GM19324 (cell line): ENCODE measurements around the gene ZNF423.

Source experiments
- ATAC-seq: cut with Tn5 transposase; IDR thresholded peaks from one replicate; pipeline ENCODE4 v1.9.1; 2021; ENCODE audit warnings: mild to moderate bottlenecking, moderate library complexity; ENCODE audit not compliant: unreplicated experiment, low FRiP score

Gene ZNF423

GRCh38 chr16:49635009-49635350 is 220.9 kb downstream of the ZNF423 start:
- no peak for ATAC-seq

GRCh38 chr16:49634235-49635008 is 221.5 kb downstream of the ZNF423 start:
- ATAC-seq = no peak

GRCh38 chr16:49632795-49633184 is 223.1 kb downstream of the ZNF423 start:
- ATAC-seq = no peak

GRCh38 chr16:49632086-49632794 is 223.7 kb downstream of the ZNF423 start:
- no peak for ATAC-seq

GRCh38 chr16:49631187-49632041 is 224.5 kb downstream of the ZNF423 start:
- no peak for ATAC-seq

- no peak for ATAC-seq
These were observed 225.1 kb downstream of the ZNF423 start for GRCh38 chr16:49630783-49631182.

GRCh38 chr16:49629851-49630250 is 226.1 kb downstream of the ZNF423 start:
- ATAC-seq = no peak

- no peak for ATAC-seq
These were observed 227.8 kb downstream of the ZNF423 start for GRCh38 chr16:49628148-49628547.

- no peak for ATAC-seq
These were observed 230.4 kb downstream of the ZNF423 start for GRCh38 chr16:49625311-49626065.

- ATAC-seq = no peak
These were observed 232.2 kb downstream of the ZNF423 start for GRCh38 chr16:49623501-49624266.

- ATAC-seq = no peak
These were observed 233.2 kb downstream of the ZNF423 start for GRCh38 chr16:49622421-49623402.

GRCh38 chr16:49622084-49622390 is 233.9 kb downstream of the ZNF423 start:
- no peak for ATAC-seq

GRCh38 chr16:49621241-49622083 is 234.4 kb downstream of the ZNF423 start:
- no peak for ATAC-seq

GRCh38 chr16:49620869-49621240 is 235.1 kb downstream of the ZNF423 start:
- ATAC-seq = no peak

- no peak for ATAC-seq
These were observed 235.6 kb downstream of the ZNF423 start for GRCh38 chr16:49620158-49620868.

- no peak for ATAC-seq
These were observed 236.1 kb downstream of the ZNF423 start for GRCh38 chr16:49619811-49620157.

GRCh38 chr16:49618955-49619354 is 237.0 kb downstream of the ZNF423 start:
- no peak for ATAC-seq
